ENCODE data around the gene CLEC17A.
"Not testable (repeated sequence)": the region's sequence is repeated elsewhere in the genome, so short reads cannot be mapped to it uniquely, and the experiment has no call there.

CLEC17A gene

DNA sequence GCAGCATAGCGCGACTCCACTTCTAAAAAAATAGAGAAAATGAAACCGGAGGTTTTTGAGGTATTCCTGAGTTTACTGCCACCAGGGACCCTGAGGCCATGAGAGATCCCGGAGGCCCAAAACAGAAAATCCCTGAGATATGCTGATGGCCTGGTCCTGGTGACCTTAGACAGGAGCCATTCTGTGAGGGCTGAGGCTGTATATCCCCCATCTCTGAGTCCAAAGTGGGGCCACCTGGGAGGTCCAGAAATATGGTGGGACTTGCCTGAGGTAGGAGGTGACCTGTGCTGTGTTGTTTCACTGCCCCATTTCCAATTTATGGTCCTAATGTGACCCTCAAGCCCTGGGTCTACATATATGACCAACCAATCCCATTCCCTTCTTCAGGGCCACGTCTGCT, 1.5 kb downstream of the CLEC17A start:
- DNase-seq, result not testable (repeated sequence)

DNA sequence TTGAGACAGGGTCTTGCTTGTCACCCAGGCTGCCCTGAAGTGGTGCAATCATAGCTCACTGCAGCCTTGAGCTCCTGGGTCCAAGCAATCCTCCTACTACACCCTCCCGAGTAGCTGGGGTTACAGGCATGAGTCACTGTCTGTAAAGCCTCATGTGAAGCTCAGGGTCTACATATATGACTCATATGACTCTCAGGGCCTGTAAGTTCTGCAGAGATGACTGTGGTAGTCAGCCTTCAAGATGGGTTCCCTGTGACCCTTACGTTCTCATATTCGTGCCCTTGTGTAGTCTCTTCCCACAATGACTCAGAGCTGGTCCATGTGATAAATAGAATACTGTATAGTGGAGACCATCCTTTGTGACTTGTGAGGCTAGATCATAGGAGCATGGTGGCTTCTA, 2.3 kb downstream of the CLEC17A start:
- DNase-seq, result not testable (repeated sequence)

DNA sequence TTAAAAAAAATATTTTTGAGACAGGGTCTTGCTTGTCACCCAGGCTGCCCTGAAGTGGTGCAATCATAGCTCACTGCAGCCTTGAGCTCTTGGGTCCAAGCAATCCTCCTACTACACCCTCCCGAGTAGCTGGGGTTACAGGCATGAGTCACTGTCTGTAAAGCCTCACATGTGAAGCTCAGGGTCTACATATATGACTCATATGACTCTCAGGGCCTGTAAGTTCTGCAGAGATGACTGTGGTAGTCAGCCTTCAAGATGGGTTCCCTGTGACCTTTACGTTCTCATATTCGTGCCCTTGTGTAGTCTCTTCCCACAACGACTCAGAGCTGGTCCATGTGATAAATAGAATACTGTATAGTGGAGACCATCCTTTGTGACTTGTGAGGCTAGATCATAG, 6.5 kb downstream of the CLEC17A start:
- DNase-seq, result not testable (repeated sequence)

DNA sequence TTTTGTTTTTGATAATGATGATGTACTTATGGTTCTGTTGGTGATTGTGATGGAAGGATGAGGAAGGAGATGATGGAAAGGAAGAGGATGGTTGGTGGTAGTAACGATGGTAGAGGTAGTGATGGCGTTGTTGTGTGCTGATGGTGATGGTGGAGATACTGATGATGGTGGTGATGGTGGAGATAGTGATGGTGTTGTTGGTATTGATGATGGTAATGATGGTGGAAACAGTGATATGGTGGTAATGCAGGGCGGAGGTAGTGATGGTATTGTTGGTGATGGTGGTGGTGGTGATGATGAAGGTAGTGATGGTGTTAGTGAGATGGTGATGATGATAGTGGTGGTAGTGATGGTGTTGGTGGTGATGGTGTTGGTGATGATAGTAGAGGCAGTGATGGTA, 12.7 kb downstream of the CLEC17A start:
- DNase-seq, result no peak

DNA sequence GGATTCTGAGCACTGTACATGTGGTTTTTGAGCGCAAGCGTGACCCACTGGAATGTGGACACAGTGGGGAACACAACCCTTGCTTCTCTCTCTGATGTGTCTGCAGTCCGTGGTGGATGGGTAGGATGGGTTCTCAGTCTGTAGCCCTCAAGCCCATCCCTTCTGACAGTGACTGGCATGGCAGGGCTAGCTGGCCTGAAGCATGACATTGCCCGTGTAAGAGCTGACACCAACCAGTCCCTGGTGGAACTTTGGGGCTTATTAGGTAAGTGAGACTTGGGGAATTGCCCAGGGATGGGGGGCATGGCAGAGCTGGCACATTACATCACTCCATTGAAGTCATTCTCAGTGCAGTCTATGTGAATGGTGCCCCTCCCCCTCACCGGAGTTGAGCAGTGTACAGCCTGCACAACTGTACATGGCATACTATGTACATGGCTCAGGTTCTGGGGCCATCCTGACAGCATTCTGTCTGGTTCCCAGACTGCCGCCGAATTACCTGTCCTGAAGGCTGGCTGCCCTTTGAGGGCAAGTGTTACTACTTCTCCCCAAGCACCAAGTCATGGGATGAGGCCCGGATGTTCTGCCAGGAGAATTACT, 16.8 kb downstream of the CLEC17A start:
- no peak for DNase-seq

DNA sequence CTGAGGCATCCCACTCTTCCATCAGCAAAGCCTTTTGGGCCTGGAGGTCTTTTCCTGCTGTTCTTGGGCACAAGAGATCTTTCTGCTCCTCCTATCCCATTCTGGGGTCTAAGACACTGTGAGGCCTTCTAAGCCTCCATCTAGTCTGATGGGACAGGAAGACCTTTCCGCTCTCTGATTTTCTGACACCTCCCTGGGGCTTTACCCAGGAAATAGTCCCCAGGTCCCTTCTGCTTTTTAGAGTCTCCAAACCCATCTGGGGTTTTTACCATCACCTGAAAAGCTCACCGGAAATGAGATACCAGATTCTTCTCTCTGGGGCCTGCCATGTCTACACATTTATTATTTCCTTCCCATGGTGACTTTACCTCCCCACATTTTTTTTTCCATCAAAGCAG, 21.1 kb downstream of the CLEC17A start:
- no peak for DNase-seq

DNA sequence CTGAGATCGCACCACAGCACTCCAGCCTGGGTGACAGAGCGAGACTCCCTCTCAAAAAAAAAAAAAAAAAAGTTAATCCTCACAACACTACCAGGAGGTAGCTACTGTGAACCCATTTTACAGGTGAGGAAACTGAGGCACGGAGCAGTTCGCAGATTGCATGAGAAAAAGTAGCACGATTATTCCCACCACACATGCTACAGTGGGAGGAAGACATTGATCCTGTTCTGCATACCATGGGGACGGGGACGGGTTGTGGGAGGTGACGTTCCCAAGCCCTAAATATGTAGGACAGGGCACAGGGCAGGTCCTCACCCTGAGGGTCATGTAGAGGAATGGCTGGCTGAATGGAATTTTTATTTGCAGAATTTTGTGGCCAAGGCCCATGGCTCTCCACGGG, 23.7 kb downstream of the CLEC17A start:
- no peak for DNase-seq

DNA sequence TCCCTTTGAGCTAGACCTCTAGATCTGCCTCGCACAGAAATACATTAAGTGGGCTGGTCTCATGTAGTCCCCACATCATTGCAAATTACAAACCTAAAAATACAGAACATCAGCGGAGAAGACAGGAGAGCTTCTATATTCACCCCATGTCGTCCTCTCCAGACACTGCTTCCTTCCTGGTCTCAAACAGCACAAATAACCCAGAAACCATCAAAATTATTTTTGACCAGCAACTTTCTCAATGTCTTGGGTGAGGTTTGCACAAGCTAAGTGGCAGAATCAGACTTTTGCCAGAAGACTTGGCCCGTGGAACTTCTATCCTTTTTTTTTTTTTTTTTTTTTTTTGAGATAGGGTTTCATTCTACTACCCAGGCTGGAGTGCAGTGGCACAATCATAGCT, 28.2 kb downstream of the CLEC17A start:
- no peak for DNase-seq

DNA sequence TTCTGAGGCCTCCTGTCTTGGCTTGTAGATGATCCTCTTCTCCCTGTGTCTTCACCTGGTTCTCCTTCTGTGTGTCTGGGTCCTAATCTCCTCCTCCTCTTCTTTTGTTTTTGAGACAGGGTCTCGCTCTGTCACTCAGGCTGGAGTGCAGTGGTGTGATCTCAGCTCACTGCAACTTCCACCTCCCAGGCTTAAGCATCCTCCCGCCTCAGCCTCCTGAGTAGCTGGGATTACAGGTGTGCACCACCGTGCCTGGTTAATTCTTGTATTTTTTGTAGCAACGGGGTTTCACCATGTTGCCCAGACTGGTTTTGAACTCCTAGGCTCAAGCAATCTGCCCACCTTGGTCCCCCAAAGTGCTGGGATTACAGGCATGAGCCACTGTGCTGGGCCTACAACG, 29.4 kb downstream of the CLEC17A start:
- DNase-seq, result not testable (repeated sequence)

DNA sequence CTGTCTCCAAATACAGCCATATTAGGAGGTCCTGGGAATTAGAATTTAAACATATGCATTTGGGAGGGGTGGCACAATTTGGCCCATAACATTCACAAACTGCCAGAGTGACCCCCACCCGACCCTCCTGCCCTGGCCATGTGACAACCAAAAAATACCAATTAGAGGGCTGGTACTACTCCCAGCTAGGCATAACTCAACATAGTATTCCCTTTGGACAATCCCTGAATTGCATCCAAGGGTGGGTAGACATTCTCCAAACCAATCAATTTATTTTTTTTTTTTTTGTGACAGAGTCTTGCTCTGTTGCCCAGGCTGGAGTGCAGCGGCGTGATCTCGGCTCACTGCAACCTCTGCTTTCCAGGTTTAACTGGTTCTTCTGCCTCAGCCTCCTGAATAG, 29.8 kb downstream of the CLEC17A start:
- no peak for DNase-seq

DNA sequence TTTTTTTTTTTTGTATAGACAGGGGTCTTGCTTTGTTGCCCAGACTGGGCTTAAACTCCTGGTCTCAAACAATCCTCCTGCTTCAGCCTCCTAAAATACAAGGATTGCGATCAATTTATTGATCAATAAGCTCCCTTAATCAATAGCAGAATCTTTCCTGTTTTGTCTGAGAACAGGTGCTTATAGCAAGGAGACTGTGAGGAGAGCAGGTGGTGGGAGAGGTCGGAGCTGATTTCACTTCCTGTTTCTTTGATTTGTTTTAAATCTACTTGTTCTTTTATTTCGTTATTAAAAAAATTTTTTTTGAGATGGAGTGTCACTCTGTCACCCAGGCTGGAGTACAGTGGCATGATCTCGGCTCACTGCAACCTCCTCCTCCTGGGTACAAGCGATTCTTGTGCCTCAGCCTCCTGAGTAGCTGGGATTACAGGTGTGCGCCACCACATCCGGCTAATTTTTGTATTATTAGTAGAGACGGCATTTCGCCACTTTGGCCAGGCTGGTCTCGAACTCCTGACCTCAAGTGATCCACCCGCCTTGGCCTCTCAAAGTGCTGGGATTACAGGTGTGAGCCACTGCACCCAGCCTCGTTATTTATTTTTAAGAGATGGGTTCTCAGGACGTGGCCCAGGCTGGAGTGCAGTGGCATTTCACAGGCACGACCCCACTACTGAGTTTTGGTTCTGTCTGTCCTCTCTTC, 30.7 kb downstream of the CLEC17A start:
- DNase-seq, result not testable (repeated sequence)

DNA sequence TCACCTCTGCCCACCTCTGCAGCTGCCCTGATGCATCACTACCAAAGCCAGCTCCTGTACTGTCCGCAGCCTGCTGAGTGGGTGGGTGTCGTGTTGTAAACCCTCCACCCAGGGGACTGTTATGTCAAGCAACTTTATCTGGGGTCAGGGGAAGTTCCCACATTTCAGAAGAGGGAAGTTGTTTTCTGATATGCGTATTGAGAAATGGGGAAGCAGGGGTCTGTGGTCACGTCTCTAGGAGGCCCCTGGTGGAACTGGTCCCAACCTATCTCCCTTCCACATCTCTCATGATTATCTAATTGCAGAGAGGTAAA, 31.2 kb downstream of the CLEC17A start:
- no peak for DNase-seq

DNA sequence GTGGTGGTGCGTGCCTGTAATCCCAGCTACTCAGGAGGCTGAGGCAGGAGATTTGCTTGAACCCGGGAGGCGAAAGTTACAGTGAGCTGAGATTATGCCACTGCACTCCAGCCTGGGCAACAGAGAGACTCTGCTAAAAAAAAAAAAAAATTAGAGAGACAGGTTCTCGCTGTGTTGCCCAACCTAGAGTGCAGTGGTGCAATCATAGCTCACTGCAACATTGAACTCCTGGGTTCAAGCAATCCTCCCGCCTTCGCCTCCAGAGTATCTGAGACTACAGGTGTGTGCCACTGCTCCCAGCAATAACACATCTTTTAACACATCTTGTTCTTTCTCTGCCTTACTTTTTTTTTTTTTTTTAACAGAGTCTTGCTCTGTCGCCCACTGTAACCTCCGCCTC, 32.7 kb downstream of the CLEC17A start:
- no peak for DNase-seq

DNA sequence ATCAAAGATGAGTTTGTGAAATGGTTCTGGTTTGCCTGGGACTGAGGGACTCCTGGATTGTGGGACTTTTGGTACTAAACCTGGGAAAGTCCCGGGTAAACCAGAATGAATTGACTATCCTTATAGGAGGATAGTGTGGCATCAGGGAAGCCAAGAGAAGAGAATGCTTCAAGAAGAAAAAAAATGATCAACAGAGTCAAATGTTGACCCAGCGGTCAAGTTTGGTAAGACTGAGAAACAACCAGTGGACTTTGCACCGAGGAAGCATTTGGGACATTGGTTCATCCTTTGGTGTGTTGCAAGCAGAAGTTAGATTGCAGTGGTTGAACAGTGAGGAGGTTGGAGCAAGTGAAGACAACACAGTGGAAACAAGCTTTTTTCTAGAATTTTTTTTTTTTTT, 33.5 kb downstream of the CLEC17A start:
- DNase-seq, result no peak

DNA sequence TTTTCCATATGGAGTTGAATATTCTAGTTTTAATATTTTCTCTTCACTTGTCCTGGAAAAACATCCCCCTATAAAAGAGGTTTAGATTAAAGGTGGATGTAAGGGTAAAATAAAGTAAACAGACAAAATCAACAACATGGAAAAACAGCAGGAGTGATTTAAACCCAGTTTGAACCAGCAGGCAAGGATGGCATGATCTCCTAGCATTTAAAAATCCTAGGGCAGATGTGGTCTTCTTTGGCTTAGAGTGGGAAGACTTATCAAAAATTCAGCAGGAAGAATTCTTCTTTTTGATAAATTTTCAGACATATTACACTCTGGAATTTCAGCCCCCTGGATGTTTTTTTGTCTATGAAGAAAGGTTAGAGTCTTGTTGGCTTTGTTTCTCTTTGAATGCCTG, 36.5 kb downstream of the CLEC17A start:
- no peak for DNase-seq

DNA sequence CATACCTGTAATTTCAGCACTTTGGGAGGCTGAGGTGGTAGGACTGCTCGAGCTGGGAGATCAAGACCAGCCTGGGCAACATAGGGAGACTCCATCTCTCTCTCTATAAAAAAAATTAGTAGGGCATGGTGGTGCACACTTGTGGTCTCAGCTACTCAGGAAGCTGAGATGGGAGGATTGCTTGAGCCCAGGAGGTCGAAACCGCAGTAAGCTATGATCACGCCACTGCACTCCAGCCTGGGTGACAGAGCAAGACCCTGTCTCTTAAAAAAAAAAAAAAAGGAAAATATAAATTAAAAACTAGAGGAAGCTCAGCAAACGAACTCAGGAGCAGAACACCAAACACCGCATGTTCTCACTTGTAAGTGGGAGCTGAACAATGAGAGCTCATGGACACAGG, 41.6 kb downstream of the CLEC17A start:
- not testable (repeated sequence) for DNase-seq

DNA sequence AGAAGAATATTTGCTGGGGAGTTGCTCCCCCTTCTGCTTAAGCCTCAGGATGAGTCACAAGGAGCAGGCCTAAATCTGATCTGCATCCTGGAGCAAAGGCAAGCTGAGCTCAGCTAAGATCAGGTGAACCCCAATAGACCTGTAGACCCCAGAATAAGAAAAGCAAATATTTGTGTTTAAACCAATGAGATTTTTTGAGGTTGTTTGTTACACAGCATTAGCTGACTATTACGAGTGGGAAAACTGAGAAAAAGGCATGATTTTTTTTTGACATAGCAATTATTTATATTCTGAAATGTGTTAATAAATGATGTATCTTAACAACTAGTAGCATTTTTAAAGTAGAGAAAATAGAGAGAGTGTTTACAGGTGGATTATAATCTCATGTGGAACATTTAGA, 46.7 kb downstream of the CLEC17A start:
- DNase-seq, result no peak

DNA sequence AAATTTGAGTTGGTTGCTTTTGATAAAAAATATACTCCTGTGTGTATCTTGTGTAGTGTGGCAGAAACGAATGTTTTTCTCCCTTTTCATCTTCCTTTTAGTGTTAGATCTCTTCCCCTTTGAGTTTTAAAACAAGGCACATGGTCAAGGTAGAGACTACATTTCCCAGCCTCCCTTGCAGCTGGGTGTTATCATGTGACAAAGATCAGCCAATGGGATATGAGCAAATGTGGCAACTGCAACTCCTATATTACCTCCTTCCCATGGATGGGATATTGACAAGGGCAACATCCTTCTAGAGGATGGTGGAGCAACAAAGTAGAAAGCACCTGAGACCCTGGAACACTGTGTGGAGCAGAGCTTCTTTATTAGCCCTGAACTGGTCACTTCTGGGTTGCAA, 49.4 kb downstream of the CLEC17A start:
- no peak for DNase-seq

DNA sequence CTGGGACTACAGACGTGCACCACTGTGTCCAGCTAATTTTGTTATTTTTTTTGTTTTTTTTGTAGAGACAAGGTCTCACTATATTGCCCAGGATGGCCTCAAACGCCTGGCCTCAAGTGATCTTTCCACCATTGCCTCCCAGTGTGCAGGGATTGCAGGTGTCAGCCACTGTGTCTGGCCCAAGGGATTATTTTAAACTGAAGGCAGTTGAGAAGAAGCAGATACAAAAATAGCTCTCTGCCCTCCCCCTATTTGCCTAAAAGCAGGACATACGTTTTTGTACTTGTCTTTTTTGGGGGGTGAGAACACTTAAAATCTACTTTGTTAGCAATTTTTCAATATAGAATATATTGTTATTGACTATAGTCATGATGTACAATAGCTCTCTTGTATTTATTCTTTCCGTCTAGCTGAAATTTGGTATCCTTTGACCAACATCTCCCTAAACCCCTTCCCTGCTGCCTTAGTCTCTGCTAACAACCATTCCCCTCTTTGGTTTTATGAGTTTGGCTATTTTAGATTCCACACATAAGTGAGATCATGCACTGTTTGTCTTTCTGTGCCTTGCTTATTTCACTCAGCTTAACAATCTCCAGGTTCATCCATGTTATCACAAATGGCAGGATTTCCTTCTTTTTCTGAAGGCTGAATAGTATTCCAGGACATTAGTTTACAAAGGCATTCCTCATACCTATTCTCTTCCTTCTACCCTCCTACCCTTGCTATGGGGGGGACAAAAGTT, 56.8 kb downstream of the CLEC17A start:
- no peak for DNase-seq

DNA sequence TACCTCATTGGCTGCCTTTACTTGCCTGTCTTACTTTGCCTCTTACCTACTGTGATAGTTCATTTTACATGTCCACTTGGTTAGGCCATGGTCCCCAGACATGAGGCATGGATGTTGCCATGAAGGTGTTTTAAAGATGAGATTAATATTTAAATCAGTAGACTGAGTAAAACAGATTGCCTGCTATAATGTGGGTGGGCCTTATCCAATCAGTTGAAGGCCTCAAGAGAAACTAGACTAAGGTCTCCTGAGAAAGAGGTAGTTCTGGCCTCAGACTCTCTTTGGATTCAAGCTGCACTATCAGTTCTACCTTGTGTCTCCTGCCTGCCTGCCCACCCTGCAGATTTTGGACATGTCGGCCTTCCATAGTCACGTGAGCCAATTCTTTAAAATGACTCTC, 65.6 kb downstream of the CLEC17A start:
- no peak for DNase-seq

DNA sequence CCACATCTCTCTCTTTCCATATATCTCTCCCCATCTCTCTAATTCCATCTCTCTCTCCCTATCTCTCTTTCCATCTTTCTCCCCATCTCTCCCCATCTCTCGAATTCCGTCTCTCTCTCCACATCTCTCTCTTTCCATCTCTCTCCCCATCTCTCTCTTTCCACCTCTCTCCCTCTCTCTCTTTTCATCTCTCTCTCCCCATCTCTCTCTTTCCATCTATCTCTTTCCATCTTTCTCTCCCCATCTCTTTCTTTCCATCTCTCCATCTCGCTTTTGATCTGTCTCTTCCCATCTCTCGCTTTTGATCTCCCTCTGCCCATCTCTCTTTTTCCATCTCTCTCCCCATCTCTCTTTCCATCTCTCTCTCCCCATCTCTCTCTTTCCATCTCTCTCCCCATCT, 66.1 kb downstream of the CLEC17A start:
- no peak for DNase-seq

DNA sequence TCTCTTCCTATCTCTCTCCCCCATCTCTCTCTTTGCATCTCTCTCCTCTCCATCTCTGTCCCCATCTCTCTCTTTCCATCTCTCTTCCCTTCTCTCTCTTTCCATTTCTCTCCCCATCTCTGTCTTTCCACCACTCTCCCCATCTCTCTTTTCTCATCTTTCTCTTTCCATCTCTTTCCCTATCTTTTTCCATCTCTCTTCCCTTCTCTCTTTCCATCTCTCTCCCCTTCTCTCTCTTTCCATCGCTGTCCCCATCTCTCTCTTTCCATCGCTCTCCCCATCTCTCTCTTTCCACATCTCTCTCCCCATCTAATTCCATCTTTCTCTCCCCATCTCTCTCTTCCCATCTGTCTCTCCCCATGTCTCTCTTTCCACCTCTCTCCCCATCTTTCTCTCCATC, 67.3 kb downstream of the CLEC17A start:
- no peak for DNase-seq

DNA sequence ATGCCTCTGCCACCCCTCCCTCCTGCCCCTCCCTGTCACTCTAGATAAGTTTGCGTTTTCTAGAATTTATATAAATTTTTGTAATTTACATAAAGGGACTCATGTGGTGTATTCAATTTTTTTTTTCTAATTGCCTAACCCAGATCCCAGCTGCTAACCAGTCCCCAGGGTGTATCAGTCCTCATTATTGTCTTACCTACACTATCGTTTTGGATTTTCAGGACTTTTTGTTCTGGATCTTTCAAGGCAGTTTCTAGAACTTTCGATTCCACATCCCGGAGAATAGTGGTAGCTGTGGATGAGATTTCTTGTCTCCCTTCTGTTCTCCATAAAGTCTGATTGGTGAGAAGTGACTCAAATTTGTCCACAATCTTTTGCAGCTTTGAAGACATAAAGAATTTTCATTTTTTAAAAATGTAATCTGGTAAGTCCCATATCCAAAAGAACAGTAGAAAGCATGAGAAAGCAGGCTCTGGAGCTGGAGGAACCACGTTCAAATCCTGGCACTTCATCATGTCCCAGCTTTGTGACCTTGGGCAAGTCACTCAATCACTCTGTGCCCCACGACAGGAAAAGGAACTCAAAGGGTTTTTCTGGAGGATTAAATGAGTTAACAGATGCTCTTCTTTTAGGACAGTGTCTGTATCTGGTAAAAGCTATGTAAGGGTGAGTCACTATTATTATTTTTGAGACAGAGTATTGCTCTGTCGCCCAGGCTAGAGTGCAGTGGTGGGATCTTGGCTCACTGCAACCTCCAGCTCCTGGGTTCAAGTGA, 72.1 kb downstream of the CLEC17A start:
- no peak for DNase-seq

DNA sequence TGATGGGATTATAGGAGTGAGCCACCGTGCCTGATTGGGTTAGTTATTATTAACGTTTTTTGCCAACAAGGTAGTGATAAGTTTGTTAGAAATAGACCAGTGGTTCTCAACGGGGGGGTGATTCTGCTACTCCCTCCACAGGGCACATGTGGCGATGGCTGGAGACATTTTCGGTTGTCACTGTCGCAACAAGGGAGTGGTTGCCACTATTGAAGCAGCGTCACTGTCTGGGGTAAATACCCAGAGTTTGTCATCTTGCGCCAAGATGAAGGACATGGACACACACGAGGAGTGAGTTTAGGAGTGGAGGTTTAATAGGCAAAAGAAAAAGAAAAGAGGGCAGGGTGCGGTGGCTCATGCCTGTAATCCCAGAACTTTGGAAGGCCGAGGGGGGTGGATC, 72.8 kb downstream of the CLEC17A start:
- no peak for DNase-seq
